Dermis blood vessel endothelial cell (primary cell): ENCODE data around the gene NAPB. TPM values are rescaled to one million over a fixed set of nuclear protein-coding genes. Genes with fewer than 3 reads are reported as not detected.

ENCODE experiments used
- DNase-seq: peaks from one replicate; pipeline ENCODE4 v3.0.0; 2010
- total RNA-seq: library from RNA; depleted of rRNA; stranded (reverse); fragments of >200 nt; gene quantifications from 2 replicates; pipeline ENCODE4 v1.2.3, GENCODE V29; 2014

The NAPB gene
- total RNA-seq, 1 donor from 2014 or later = 12.1 TPM

DNA sequence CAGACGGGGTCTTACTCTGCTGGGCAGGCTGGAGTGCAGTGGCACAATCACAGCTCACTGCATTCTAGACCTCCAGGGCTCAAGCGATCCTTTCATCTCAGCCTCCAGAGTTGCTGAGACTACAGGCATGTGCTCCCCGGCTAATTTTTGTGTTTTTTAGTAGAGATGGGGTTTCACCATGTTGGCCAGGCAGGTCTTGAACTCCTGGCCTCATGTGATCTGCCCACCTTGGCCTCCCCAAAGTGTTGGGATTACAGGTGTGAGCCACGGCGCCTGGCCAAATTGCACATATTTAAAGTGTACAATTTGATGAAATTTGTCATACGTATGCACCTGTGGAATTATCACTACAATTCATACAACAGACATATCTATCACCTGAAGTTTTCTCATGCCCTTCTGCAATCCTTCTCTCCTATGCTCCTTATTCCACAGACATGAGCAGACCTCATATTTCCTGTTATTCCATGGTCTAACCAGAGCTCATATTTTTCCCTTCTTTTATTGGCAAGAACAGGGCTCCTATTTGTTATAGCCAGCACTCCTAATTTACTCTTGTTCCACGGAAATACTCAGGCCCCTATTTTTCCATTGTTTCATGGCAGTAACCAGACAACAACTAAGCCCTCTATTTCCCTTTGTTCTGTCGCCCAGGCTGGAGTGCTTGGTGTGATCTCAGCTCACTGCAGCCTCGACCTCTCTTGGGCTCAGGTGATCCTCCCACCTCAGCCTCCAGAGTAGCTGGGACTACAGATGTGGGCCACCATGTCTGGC lies 16.0 kb upstream of the NAPB start:
- DNase-seq = peak; percentile 27

- DNase-seq = peak; percentile 34
Measured at GRCh38 chr20:23436681-23437080, 15.4 kb upstream of the NAPB start.

GRCh38 chr20:23435626-23436539 lies 14.6 kb upstream of the NAPB start:
- DNase-seq = no peak

GRCh38 chr20:23434521-23435313 lies 13.4 kb upstream of the NAPB start:
- no peak for DNase-seq

- no peak for DNase-seq
Measured at GRCh38 chr20:23433628-23434027, 12.3 kb upstream of the NAPB start.

DNA sequence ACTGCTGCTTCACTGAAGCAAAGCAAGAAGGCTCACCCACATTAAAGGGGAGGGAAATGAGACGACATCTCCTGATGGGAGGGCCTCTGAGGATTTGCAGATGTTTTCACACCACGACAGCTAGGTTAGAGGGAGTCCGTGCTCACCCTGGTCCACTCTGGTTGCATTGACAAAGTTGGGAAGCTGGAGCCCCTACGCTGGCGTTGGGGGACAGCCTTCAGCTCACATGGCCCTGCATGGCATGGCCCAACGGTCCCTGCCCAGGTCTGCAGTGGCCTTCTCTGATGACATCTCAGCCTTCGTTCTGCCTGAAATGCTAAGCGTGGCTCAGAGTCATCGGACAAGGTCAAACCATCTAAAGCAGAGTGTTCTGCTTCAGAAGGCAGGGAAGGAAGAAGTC lies 3.8 kb upstream of the NAPB start:
- DNase-seq = no peak

- DNase-seq = peak; percentile 59
Measured at GRCh38 chr20:23419995-23420901, 1.0 kb downstream of the NAPB start.

DNA sequence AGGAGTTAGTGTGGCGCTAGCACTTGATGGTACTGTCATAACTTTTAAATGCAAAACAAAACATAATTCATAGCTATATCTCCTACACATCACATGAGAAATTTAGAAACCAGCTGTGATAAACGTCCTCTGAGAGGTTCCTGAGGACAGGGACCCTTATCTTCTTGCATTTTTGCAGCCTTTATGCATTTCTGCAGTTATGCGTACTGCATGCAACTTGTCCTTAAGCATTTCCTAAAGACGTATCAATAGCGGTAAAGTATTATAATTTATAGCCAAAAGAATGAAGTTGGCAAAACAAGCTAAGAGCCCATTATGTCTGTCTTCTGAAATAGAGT lies 1.7 kb downstream of the NAPB start:
- peak; percentile 13 for DNase-seq

DNA sequence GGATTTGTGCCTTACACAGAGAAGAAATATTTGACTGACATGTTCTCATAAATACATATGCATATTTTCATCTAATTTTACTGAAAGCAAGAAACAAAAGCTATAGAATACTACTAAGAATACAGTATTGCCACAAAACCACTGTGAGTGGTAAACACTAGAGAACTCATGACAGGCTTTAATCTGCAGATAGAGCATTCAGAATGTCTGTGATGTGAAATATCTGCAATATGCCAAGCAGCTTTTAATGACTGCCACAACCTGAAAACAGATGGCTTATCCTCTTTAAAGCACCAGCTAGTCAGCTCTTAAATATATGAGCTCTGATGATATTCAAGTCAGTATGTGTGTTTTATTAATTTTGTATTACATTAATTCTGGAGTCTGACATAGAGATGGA lies 3.4 kb downstream of the NAPB start:
- DNase-seq = no peak

GRCh38 chr20:23415959-23416583 lies 5.2 kb downstream of the NAPB start:
- no peak for DNase-seq

DNA sequence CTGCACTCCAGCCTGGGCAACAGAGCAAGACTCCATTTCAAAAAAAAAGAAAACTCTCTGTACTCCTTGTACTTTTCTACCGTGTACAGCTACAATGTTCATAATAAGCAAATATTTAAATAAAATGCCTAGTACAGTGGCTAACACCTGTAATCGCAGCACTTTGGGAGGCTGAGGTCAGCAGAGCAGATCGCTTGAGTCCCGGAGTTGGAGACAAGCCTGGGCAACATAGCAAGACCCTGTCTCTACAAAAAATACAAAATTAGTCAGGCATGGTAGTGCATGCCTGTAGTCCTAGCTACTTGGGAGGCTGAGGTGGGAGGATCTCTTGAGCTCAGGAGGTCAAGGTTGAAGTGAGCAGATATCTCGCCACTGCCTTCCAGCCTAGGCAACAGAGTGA lies 5.7 kb downstream of the NAPB start:
- DNase-seq = no peak

GRCh38 chr20:23414526-23415188 lies 6.6 kb downstream of the NAPB start:
- DNase-seq = no peak

- DNase-seq = no peak
Measured at GRCh38 chr20:23413862-23414422, 7.3 kb downstream of the NAPB start.

DNA sequence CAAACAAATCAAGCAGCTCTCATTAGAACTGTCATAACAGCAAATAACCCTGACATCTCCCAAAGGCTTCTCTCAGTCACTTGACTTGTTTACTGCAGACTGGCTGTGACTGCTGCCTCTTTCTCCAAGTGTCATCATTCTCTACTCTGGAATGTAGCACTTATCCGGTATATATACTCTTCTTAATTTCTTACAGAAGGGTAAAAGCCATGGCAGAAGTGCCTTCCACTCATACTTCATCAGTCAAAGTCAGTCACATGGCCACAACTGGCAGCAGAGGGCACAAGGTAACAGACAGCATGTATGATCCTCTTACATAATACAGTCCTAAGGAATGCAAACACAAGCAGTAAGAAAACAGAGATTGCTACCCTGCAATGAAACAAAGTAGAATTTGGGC lies 9.3 kb downstream of the NAPB start:
- no peak for DNase-seq

- no peak for DNase-seq
Measured at GRCh38 chr20:23410916-23411695, 10.2 kb downstream of the NAPB start.

GRCh38 chr20:23409800-23410199 lies 11.5 kb downstream of the NAPB start:
- DNase-seq = no peak

- DNase-seq = no peak
Measured at GRCh38 chr20:23408957-23409356, 12.3 kb downstream of the NAPB start.

- DNase-seq = no peak
Measured at GRCh38 chr20:23407781-23408464, 13.4 kb downstream of the NAPB start.

DNA sequence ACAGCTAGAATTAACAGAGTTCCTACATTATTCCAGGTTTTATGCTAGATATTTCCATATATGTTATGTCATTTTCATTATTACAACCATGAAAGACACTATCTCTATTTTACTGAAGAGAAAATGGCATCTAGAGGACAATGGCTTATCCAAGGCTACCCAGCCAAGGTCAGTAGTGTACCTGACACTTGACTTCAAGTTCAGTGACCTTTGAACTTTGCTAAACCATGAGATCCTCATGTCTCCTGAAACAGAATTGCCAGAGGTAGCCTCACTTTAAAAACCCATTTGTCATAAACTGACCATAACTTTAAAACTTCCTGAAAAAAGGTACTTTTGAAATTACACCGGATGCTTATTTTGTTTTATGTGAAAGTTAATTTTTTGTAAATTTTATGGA lies 14.4 kb downstream of the NAPB start:
- no peak for DNase-seq
